ENCODE data around the gene SGMS1.
A peak's percentile ranks its signal among the peaks of the same experiment; 100 is the strongest.

SGMS1 gene

GRCh38 chr10:50622706-50623662 lies 772 bp downstream of the SGMS1 start:
- DNase-seq (ENCODE audit: low read depth) = no peak
- TF ChIP-seq CTCF (conservative IDR thresholded peaks at IDR 0.05; ENCODE audit: low read depth, low read length) = peak; percentile 27
- H3K4me3 ChIP-seq (ENCODE audit: low read depth, low read length) = peak overlapping the region; percentile 90

GRCh38 chr10:50621968-50622705 lies 1.6 kb downstream of the SGMS1 start:
- peak; percentile 96 for DNase-seq (ENCODE audit: low read depth)
- TF ChIP-seq CTCF (conservative IDR thresholded peaks at IDR 0.05; ENCODE audit: low read depth, low read length) = peak; percentile 37
- H3K4me3 ChIP-seq (ENCODE audit: low read depth, low read length) = peak overlapping the region; percentile 90

- no peak overlapping the region for H3K4me3 ChIP-seq (ENCODE audit: low read depth, low read length)
- no peak for DNase-seq (ENCODE audit: low read depth)
- no peak for TF ChIP-seq CTCF (conservative IDR thresholded peaks at IDR 0.05; ENCODE audit: low read depth, low read length)
These were observed 2.9 kb downstream of the SGMS1 start for GRCh38 chr10:50620899-50621298.

- H3K4me3 ChIP-seq (ENCODE audit: low read depth, low read length) = no peak overlapping the region
- DNase-seq (ENCODE audit: low read depth) = no peak
- TF ChIP-seq CTCF (conservative IDR thresholded peaks at IDR 0.05; ENCODE audit: low read depth, low read length) = no peak
These were observed 3.9 kb downstream of the SGMS1 start for GRCh38 chr10:50619882-50620281.

- no peak for DNase-seq (ENCODE audit: low read depth)
- no peak overlapping the region for H3K4me3 ChIP-seq (ENCODE audit: low read depth, low read length)
- no peak for TF ChIP-seq CTCF (conservative IDR thresholded peaks at IDR 0.05; ENCODE audit: low read depth, low read length)
These were observed 4.6 kb downstream of the SGMS1 start for GRCh38 chr10:50619166-50619565.

- no peak for TF ChIP-seq CTCF (conservative IDR thresholded peaks at IDR 0.05; ENCODE audit: low read depth, low read length)
- no peak for DNase-seq (ENCODE audit: low read depth)
These were observed 5.1 kb downstream of the SGMS1 start for GRCh38 chr10:50618624-50619023.

More at GRCh38 chr10:50618624-50619023, 5.1 kb downstream of the SGMS1 start:
- H3K4me3 ChIP-seq (ENCODE audit: low read depth, low read length) = no peak overlapping the region
